ENCODE results near the gene FITM2. TPM values are rescaled to one million over a fixed set of nuclear protein-coding genes. Genes with fewer than 3 reads are reported as not detected.

Gene FITM2
- total RNA-seq, 1 experiment from 2014 or later = 7.2 TPM

- peak overlapping the region; percentile 96 for H3K4me3 Mint-ChIP-seq (ENCODE audit: unreplicated experiment)
- ChIA-PET CTCF (interaction anchor here (0.6 to 16.6 kb wide), 38 partner anchors 8 to 304 kb away, joined by 3 to 536 read pairs (median 8); partner anchors contain the start of genes GDAP1L1 and JPH2), POLR2A (interaction anchor here (0.5 to 4.6 kb wide), 13 partner anchors 9 to 301 kb away, joined by 3 to 63 read pairs (median 6); partner anchors contain the start of gene OSER1)
- peak overlapping the region; percentile 86 for H3K27ac Mint-ChIP-seq (ENCODE audit: low read depth, unreplicated experiment)
- peaks cover 11% of the 10 kb centered on the region for H3K4me1 Mint-ChIP-seq (ENCODE audit: insufficient read depth, unreplicated experiment)
- BruUV-seq (replicated peaks) = no TSS peak
- TF ChIP-seq CTCF (IDR thresholded peaks at IDR 0.05; ENCODE audit: unreplicated experiment) = no peak
- intact Hi-C loops (cut with micrococcal nuclease) = loop anchor here (2.0 to 5.0 kb wide), 3 partner anchors 77 to 193 kb away; no protein-coding TSS in a partner anchor
- DNase-seq (ENCODE audit: unreplicated experiment) = peak; percentile 43
- peaks cover 9% of the 10 kb centered on the region for H3K36me3 Mint-ChIP-seq (ENCODE audit: insufficient read depth, unreplicated experiment)
- no peaks in the 10 kb centered on the region for H3K27me3 Mint-ChIP-seq (ENCODE audit: insufficient read depth, unreplicated experiment)
- no peaks in the 10 kb centered on the region for H3K9me3 Mint-ChIP-seq (ENCODE audit: unreplicated experiment)
Measured at GRCh38 chr20:44309763-44310663, 989 bp downstream of the FITM2 start.

- TF ChIP-seq CTCF (IDR thresholded peaks at IDR 0.05; ENCODE audit: unreplicated experiment) = no peak
- Mint-ChIP-seq H3K27me3 (ENCODE audit: insufficient read depth, unreplicated experiment) (no peaks in the 10 kb centered on the region), H3K27ac (ENCODE audit: low read depth, unreplicated experiment) (no peak overlapping the region), H3K4me3 (ENCODE audit: unreplicated experiment) (no peak overlapping the region), H3K36me3 (ENCODE audit: insufficient read depth, unreplicated experiment) (peaks cover 9% of the 10 kb centered on the region), H3K9me3 (ENCODE audit: unreplicated experiment) (no peaks in the 10 kb centered on the region), H3K4me1 (ENCODE audit: insufficient read depth, unreplicated experiment) (peaks cover 17% of the 10 kb centered on the region)
- intact Hi-C loops (cut with micrococcal nuclease) = no loop called here
- BruUV-seq (replicated peaks) = no TSS peak
- no peak for DNase-seq (ENCODE audit: unreplicated experiment)
- POLR2A ChIA-PET = no interaction called here
- CTCF ChIA-PET = interaction anchor here (16.6 kb wide), 1 partner anchor 91 kb away, joined by 536 read pairs; no protein-coding TSS in a partner anchor
Measured at GRCh38 chr20:44306927-44307326, 4.1 kb downstream of the FITM2 start.

GRCh38 chr20:44304383-44304782 lies 6.6 kb downstream of the FITM2 start:
- no peak for DNase-seq (ENCODE audit: unreplicated experiment)
- no peak overlapping the region for H3K27ac Mint-ChIP-seq (ENCODE audit: low read depth, unreplicated experiment)
- no TSS peak for BruUV-seq (replicated peaks)
- POLR2A ChIA-PET = interaction anchor here (1.2 kb wide), 1 partner anchor 91 kb away, joined by 3 read pairs; no protein-coding TSS in a partner anchor
- no peak for TF ChIP-seq CTCF (IDR thresholded peaks at IDR 0.05; ENCODE audit: unreplicated experiment)
- peaks cover 8% of the 10 kb centered on the region for H3K4me1 Mint-ChIP-seq (ENCODE audit: insufficient read depth, unreplicated experiment)
- CTCF ChIA-PET = interaction anchor here (0.7 to 1.3 kb wide), 2 partner anchors 8 to 66 kb away, joined by 3 read pairs; no protein-coding TSS in a partner anchor
- no peaks in the 10 kb centered on the region for H3K27me3 Mint-ChIP-seq (ENCODE audit: insufficient read depth, unreplicated experiment)
- no peak overlapping the region for H3K4me3 Mint-ChIP-seq (ENCODE audit: unreplicated experiment)
- no peaks in the 10 kb centered on the region for H3K36me3 Mint-ChIP-seq (ENCODE audit: insufficient read depth, unreplicated experiment)
- H3K9me3 Mint-ChIP-seq (ENCODE audit: unreplicated experiment) = no peaks in the 10 kb centered on the region
- intact Hi-C loops (cut with micrococcal nuclease) = no loop called here

GRCh38 chr20:44302736-44303135 lies 8.3 kb downstream of the FITM2 start:
- BruUV-seq (replicated peaks) = no TSS peak
- H3K27me3 Mint-ChIP-seq (ENCODE audit: insufficient read depth, unreplicated experiment) = no peaks in the 10 kb centered on the region
- peaks cover 6% of the 10 kb centered on the region for H3K4me1 Mint-ChIP-seq (ENCODE audit: insufficient read depth, unreplicated experiment)
- CTCF ChIA-PET = interaction anchor here (1.2 to 1.3 kb wide), 2 partner anchors 8 to 10 kb away, joined by 3 to 7 read pairs; partner anchors contain the start of gene FITM2
- TF ChIP-seq CTCF (IDR thresholded peaks at IDR 0.05; ENCODE audit: unreplicated experiment) = no peak
- H3K36me3 Mint-ChIP-seq (ENCODE audit: insufficient read depth, unreplicated experiment) = no peaks in the 10 kb centered on the region
- no peak for DNase-seq (ENCODE audit: unreplicated experiment)
- no peak overlapping the region for H3K27ac Mint-ChIP-seq (ENCODE audit: low read depth, unreplicated experiment)
- intact Hi-C loops (cut with micrococcal nuclease) = no loop called here
- no peaks in the 10 kb centered on the region for H3K9me3 Mint-ChIP-seq (ENCODE audit: unreplicated experiment)
- POLR2A ChIA-PET = no interaction called here
- H3K4me3 Mint-ChIP-seq (ENCODE audit: unreplicated experiment) = no peak overlapping the region
